HS-27A (cell line): ENCODE results near the gene MYL9.

Experiments
- DNase-seq: peaks from one replicate; pipeline ENCODE4 v3.0.0-alpha.2; 2012; ENCODE audit warnings: low read depth, missing footprints

MYL9 gene

DNA sequence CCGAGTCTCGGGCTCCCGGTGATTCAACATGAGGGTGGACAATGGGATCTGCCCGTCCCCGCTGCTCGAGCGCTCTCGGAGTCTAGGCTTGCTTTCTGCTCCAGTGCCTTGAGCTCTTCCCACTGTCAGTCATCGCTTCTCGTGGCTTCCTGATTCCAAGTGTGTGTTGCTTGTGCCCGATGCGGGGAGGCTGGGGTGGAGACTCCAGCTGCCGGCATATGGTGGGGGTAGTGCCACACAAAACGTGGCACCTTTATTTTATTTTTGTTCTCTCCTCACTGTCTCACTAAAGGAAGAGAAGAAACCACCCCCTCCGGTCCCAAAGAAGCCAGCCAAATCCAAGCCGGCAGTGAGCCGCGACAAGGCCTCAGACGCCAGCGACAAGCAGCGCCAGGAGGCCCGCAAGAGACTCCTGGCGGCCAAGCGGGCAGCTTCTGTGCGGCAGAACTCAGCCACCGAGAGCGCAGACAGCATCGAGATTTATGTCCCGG lies 14.8 kb upstream of the MYL9 start:
- DNase-seq, result no peak

DNA sequence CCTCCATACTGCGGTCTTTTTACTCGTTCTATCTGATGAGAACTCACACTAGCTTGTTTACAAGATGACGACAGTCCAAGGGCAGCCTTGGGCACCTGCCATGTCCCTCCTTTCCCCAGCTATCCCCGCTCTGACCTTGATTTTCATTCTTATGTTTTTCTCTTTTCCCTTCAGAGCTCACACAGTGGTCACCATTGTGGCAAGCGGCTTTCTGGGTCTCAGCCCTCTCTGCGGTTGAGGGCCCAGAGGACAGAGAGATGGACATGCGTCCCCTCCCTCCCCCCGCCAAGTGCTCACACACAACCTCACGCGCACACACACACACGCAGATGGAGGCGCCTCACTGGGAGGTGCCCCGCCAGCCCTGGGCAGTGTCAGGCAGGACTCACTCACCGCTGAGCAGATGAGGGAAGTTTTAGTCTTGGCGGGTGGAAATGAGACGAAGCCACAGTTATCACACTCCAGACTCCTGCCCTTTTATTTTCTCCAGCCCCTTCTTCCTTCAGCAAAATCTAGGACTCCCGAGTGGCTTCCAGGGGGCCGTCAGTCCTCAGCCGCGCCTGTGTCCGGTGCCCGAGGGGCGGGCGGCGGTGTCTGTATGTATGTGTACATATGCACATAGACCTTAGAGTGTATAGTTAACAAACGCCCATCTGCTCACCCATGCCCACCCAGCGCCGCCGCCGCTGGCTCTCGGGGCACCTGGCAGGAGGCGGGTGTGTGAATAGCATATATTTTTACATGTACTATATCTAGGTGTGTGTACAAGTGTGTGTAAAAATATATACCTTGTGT lies 13.8 kb upstream of the MYL9 start:
- no peak for DNase-seq

- DNase-seq, result no peak
These were observed 13.0 kb upstream of the MYL9 start for GRCh38 chr20:36528176-36528874.

DNA sequence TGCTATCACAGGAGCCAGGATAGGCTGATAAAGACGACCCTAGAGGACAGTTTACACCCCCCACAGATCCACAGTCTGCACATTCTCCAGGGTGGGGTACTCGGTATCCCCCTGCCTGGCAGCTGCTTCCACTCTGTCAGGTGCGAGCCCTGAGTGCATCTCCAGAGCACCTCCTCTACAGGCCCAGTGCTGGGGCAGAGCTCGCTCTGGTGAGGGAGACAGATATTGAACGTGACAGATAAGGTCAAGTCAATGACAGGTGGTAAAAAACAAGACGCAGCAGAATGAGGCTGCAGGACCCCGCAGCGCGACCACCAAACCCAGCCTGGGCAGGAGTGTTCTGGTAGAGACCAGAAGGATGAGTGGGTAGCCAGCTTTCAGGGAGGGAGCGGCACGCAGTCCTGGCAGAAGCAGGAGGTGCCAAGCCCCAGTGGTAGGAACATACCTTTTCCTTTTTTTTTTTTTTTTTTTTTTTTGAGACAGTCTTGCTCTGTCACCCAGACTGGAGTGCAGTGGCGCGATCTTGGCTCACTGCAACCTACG lies 12.4 kb upstream of the MYL9 start:
- DNase-seq, result no peak

GRCh38 chr20:36532388-36532787 lies 8.9 kb upstream of the MYL9 start:
- no peak for DNase-seq

GRCh38 chr20:36532822-36533221 lies 8.5 kb upstream of the MYL9 start:
- no peak for DNase-seq

DNA sequence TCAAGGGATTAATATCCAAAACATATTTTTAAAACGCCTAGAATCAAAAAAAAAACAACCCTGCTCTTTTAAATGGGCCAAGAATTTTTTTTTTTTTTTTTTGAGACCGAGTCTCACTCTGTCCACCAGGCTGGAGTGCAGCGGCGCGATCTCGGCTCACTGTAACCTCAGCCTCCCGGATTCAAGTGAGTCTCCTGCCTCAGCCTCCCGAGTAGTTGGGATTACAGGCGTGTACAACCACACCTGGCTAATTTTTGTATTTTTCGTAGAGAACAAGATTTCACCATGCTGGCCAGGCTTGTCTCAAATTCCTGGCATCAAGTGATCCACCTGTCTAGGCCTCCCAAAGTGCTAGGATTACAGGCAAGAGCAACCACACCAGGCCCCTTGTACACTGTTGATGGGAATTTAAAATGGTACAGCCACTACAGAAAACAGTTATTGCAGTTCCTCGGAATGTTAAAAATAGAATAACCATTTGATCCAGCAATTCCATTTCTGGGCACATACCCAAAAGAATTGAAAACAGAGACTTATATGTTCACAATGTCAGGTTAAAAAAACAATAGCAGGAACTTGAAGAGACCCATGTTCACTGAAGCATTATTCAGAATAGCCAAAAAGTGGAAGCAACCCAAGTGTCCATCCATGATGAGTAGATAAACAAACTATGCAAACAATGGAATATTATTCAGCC lies 3.1 kb upstream of the MYL9 start:
- no peak for DNase-seq

GRCh38 chr20:36540551-36541211 lies 638 bp upstream of the MYL9 start:
- DNase-seq, result no peak

DNA sequence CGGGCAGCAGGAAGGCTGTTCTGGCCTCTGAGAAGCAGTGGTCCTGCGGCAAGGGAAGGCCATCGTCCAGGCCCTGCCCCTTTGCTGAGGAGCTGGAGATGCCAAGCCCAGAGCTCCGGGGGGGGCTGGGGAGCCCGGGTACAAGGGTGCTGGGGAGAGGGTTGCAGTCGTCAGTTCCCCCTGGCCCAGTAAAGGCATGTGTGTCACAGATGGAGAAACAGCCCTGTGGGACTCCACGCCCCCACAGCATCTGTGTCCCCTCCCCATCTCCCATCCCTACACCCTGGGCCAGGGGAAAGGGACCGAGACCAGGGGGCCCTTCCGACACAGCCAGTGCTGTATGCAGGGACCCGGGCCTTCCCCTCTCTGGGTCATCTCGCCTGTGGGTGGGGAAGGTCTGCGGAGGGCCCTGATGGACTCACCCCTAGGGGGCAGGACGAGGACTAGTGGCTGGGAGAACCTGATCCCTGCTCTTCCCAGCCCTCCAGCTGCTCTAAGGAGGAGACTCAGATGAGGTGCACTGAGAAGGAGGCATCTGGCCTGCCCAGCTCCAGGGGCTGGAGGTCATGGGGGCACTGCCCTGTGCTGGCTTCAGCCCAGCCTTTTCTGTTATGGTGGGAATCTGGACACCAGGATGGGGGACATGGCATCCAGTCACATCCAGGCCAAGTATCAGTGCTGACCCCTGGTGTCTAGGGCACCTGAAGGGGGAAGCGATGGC lies 609 bp downstream of the MYL9 start:
- DNase-seq, result no peak

DNA sequence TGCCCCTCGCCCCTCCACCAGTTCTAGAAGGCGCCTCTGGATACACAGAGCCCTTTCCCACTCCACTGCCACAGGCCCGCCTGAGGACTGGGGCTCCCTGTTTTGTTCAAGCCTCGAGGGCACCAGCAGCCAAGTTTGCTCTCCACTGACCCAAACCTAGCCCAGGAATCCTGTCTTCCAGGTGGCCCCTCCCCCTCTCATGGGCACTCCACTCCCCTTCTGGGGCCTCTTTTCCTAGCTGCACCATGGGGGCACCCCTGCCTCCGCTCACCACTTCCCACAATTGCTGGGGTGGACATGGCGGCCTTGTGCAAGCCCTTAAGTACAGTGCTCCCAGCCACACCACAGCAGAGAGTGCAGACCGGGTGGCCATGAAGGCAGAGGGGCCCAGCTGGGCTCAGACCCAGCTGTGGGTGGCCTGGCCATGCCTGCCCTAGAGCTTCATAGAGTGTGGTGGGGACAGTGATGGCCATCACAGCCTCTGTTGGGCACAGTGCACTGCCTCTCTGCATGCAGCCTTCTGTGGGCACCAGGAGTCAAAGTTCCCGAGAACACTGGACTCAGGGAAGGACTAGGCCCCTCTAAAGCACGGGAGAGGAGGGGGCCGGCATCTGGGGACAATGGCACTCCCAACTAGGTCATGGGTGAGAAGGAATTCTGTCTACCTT lies 1.3 kb downstream of the MYL9 start:
- no peak for DNase-seq

- DNase-seq, result no peak
These were observed 2.1 kb downstream of the MYL9 start for GRCh38 chr20:36543184-36544133.

DNA sequence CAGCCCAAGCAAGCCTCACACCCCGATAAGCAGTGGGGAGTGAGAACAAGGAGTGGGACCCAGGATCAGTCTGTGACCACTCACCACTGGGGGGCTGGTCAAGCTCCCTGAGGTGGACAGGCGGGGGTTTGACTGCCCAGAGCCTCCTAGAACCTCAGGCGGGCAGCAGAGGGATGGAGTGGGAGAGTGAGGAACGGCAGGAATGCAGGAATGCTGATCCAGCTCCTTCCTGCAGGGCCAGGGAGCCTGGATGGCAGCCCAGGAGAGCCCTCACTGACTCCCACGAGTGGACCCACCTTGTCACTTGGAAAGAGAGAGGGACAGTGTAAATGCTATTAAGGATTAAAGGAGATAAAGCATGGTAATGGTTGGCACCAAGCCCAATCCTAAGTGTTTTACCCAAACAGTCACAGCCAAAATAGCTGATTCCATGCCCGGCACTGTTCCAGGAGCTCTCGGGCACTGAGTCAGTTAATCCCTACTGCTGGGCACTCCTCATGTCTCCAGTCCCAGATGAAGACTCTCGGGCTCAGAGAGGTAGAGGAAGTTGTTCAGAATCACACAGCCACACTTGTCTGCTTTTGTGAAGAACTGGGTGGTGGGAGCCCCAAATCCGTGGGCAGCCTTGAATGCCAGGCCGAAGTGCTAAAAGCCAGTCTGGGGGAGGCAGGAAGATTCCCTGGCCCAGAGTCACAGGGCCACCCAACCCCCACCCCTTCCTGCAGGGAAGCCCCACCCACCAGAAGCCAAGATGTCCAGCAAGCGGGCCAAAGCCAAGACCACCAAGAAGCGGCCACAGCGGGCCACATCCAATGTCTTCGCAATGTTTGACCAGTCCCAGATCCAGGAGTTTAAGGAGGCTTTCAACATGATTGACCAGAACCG lies 3.1 kb downstream of the MYL9 start:
- DNase-seq, result peak; percentile 84

DNA sequence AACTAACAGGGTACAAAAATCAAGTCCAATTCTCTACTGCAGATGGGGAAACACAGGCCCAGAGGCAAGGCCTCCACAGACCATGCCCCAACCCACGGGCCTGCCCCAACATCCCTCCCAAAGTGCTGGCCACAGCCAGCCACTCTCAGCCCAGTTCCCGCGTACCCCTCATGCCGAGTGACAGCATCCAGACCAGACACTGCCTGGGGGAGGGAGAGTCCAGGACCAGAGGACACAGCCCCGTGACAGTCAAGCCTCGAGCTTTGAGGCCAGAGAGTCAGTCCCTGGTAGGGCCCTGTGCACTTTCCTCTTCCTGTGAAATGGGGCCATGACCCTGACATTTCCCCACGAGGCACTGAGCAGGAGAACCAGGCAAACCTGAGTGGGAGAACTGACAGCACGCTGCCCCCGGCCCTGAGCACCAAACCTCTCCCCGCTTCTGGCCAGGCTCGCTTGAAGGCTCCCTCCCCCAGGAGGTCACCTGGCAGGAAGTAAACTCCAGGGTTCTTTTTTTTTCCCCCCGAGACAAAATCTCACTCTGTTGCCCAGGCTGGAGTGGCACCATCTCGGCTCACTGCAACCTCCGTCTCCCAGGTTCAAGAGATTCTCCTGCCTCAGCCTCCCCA lies 4.9 kb downstream of the MYL9 start:
- no peak for DNase-seq

- DNase-seq, result no peak
These were observed 6.1 kb downstream of the MYL9 start for GRCh38 chr20:36547186-36548005.

GRCh38 chr20:36548006-36548315 lies 6.6 kb downstream of the MYL9 start:
- no peak for DNase-seq

- no peak for DNase-seq
These were observed 7.6 kb downstream of the MYL9 start for GRCh38 chr20:36548704-36549627.

- DNase-seq, result no peak
These were observed 8.3 kb downstream of the MYL9 start for GRCh38 chr20:36549628-36549941.
